Activated naive CD4-positive, alpha-beta T cell treated with anti-CD3 and anti-CD28 coated beads, Interleukin-2, amount 10 ng/mL, durations not matched to agents 7 days and 5 days (primary cell): ENCODE results near the gene GRK2.

ENCODE experiments used
- CTCF ChIA-PET: fragments of 350-600 bp; sonication (Branson Sonifier 250); formaldehyde crosslinking; loops from one replicate; lab custom pipeline; 2021; ENCODE audit warnings: antibody characterized with exemption; lab: Charles Lee
- DNase-seq: peaks from one replicate; pipeline ENCODE4 v3.0.0-alpha.2; 2020
- H3K27ac Mint-ChIP-seq: one replicate; pipeline ENCODE4 v1.8.0; 2021; ENCODE audit warnings: mild to moderate bottlenecking, moderate library complexity, mixed read lengths
- H3K27me3 Mint-ChIP-seq: one replicate; pipeline ENCODE4 v1.8.0; 2021; ENCODE audit warnings: mild to moderate bottlenecking, mixed read lengths
- H3K36me3 Mint-ChIP-seq: one replicate; pipeline ENCODE4 v1.8.0; 2021; ENCODE audit warnings: mixed read lengths
- H3K4me1 Mint-ChIP-seq: one replicate; pipeline ENCODE4 v1.8.0; 2021; ENCODE audit warnings: mixed read lengths
- H3K4me3 Mint-ChIP-seq: one replicate; pipeline ENCODE4 v1.8.0; 2021; ENCODE audit warnings: mild to moderate bottlenecking, moderate library complexity, mixed read lengths
- H3K9me3 Mint-ChIP-seq: one replicate; pipeline ENCODE4 v1.8.0; 2021; ENCODE audit warnings: mixed read lengths

GRK2 gene

DNA sequence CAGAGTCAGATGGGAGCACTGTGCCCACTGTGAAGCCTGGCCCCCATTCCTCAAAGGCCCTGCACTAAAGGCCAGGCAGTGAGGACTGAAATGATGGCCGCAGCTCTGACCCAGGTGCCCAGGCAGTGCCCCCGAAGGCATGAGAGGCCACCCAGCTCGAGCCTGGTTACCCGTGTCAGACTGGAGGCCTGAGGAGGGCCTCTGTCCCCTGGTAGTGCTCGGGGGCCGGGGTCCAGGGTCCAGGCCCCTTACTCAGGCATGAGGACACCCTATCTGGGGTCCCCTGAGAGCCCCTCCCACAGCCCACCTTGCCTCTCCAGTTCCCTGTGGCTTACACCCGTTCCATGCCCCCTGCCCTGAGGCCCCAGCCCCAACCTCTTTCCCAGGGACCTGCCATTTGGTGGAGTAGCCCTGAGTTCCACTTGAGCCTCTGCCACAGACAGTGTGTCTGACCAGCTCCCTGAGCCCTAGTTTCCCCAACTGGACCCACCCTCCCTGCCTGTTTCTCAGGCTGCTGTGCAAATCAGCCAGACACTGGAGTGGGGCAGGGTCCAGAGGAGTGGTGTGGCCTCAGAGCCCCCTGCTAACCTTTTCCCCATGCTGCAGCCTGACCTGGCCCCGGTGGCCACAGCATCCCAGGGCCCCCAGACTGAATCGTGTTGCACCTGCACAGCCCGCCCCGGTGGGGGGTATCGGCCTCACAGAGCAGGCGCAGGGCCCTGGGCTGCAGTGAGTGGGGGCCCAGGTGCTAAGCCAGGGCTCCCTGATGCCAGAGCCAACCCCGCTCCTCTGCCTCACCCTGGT is 12.1 kb downstream of the GRK2 start:
- H3K9me3 Mint-ChIP-seq: no peaks in the 10 kb centered on the region
- peak; percentile 22 for DNase-seq
- H3K36me3 Mint-ChIP-seq: peaks cover 57% of the 10 kb centered on the region
- H3K4me3 Mint-ChIP-seq: peak overlapping the region; percentile 74
- peaks cover 78% of the 10 kb centered on the region for H3K4me1 Mint-ChIP-seq
- CTCF ChIA-PET: interaction anchor here (0.9 to 2.5 kb wide), 9 partner anchors 9 to 73 kb away, joined by 3 to 17 read pairs (median 4); partner anchors contain the start of gene GRK2
- no peaks in the 10 kb centered on the region for H3K27me3 Mint-ChIP-seq
- peak overlapping the region; percentile 94 for H3K27ac Mint-ChIP-seq

DNA sequence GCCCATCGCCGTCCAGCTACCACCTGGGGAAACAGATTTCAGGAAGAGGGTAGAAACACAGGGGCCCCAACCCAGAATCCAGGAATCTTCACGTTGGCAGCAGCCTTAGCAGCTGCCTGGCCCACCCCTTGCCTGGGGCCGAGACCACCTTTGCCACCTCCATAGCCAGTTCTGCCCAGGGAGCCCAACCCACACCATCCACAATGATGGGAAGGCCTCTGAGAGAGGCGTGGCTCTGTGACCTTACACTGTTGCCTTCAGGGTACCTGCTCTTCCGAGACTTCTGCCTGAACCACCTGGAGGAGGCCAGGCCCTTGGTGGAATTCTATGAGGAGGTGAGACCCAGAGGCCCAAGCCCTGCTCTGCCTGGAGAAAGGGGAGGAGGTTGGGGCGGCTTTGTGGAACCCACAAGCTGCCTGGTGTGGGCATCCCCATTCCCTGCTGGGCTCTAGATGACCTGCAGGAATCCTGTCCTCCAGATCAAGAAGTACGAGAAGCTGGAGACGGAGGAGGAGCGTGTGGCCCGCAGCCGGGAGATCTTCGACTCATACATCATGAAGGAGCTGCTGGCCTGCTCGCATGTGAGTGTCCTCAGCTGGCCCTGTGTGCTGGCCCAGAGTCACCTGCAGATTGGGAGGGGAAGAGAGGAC is 12.8 kb downstream of the GRK2 start:
- Mint-ChIP-seq H3K27ac (peak overlapping the region; percentile 94), H3K36me3 (peaks cover 60% of the 10 kb centered on the region)
- CTCF ChIA-PET: interaction anchor here (2.5 kb wide), 1 partner anchor 10 kb away, joined by 8 read pairs; no protein-coding TSS in a partner anchor

DNA sequence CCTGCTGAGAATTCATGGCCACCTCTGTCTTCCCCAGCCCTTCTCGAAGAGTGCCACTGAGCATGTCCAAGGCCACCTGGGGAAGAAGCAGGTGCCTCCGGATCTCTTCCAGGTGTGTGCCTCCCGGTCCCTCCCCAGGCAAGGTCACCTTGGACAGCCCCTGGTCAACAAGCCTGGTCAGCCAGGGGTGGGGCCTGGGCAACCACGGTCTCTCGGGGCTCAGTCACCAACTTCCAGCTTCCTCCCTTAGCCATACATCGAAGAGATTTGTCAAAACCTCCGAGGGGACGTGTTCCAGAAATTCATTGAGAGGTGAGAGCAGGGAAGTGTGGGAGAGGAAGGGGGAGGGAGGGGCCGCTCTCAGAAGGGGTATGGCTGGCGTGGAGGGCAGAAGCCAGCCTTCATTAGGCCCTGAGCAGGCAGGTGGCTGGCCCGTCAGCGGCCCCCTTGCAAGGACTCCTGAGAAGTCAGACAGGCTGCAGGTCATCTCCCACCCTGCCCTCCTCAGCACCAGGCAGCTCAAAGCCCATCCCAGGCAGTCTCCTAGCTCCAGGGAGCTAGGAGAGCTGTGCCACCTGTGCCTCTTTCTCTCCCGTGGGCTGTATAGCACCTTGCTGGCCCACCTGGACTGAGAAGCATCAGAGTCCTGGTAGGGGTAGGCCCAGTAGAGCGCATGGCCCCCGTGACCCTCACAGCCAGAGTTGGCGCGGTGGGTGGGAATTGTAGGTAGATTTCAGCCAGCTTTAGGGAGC is 13.5 kb downstream of the GRK2 start:
- DNase-seq: peak; percentile 17
- no peaks in the 10 kb centered on the region for H3K27me3 Mint-ChIP-seq
- peak overlapping the region; percentile 74 for H3K4me3 Mint-ChIP-seq
- CTCF ChIA-PET: interaction anchor here (2.5 kb wide), 1 partner anchor 10 kb away, joined by 8 read pairs; no protein-coding TSS in a partner anchor
- no peaks in the 10 kb centered on the region for H3K9me3 Mint-ChIP-seq
- H3K27ac Mint-ChIP-seq: peak overlapping the region; percentile 94
- peaks cover 73% of the 10 kb centered on the region for H3K4me1 Mint-ChIP-seq
- peaks cover 61% of the 10 kb centered on the region for H3K36me3 Mint-ChIP-seq

More for the DNA sequence above, 12.8 kb downstream of the GRK2 start:
- DNase-seq: peak; percentile 19
- Mint-ChIP-seq H3K9me3 (no peaks in the 10 kb centered on the region), H3K4me3 (peak overlapping the region; percentile 74), H3K4me1 (peaks cover 75% of the 10 kb centered on the region), H3K27me3 (no peaks in the 10 kb centered on the region)

DNA sequence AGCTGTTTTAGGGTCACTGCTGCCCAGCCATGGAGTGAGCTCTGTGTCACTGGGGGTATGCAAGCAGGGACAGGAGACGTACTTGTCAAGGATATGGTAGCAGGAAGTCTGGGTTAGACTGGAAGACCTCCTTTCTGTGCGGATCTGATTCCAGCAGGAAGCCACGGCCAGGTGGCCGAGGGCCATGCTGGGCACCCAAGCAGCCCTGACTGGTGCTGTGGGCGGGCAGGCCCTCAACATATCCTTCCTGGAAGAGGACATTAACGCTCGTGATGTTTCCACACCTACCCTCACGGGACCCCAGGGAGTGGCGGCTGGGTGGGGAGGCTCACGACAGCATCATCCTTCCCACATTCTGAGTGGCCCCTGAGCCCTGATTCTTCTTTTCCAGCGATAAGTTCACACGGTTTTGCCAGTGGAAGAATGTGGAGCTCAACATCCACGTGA is 14.1 kb downstream of the GRK2 start:
- peaks cover 62% of the 10 kb centered on the region for H3K36me3 Mint-ChIP-seq

DNA sequence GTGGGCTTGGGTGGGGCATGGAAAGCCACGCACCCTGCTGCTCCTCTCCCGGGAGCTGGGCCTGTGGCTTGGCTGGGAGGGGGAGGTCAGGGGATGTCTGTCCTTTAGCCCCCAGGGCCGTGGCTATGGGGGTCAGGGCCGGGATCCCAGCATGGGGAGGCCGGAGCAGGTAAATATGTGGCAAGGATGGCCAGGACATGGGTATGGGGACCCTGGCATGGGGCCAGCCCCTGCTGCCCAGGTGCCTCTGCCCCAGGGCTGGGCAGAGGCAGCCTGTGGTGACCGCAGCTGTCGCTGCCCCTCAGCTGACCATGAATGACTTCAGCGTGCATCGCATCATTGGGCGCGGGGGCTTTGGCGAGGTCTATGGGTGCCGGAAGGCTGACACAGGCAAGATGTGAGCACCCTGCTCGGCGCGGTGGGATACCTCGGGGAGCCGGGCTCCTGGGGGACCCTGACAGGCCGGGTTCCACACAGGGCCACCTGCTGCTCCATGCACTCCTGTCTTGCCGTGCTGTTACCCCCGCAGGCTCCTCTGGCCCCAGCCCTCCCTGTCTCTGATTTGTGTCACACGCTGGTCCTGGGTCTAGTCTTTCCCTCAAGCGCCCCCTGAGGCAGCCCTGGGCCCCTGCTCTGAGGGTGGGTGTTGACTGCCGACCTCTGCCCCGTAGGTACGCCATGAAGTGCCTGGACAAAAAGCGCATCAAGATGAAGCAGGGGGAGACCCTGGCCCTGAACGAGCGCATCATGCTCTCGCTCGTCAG is 14.7 kb downstream of the GRK2 start:
- H3K36me3 Mint-ChIP-seq: peaks cover 58% of the 10 kb centered on the region
- CTCF ChIA-PET: interaction anchor here (2.5 kb wide), 1 partner anchor 11 kb away, joined by 8 read pairs; no protein-coding TSS in a partner anchor

More for the DNA sequence above, 14.1 kb downstream of the GRK2 start:
- H3K9me3 Mint-ChIP-seq: no peaks in the 10 kb centered on the region
- no peaks in the 10 kb centered on the region for H3K27me3 Mint-ChIP-seq
- CTCF ChIA-PET: interaction anchor here (2.5 kb wide), 1 partner anchor 11 kb away, joined by 8 read pairs; no protein-coding TSS in a partner anchor
- no peak overlapping the region for H3K4me3 Mint-ChIP-seq
- peak overlapping the region; percentile 94 for H3K27ac Mint-ChIP-seq
- peaks cover 71% of the 10 kb centered on the region for H3K4me1 Mint-ChIP-seq
- peak; percentile 18 for DNase-seq

DNA sequence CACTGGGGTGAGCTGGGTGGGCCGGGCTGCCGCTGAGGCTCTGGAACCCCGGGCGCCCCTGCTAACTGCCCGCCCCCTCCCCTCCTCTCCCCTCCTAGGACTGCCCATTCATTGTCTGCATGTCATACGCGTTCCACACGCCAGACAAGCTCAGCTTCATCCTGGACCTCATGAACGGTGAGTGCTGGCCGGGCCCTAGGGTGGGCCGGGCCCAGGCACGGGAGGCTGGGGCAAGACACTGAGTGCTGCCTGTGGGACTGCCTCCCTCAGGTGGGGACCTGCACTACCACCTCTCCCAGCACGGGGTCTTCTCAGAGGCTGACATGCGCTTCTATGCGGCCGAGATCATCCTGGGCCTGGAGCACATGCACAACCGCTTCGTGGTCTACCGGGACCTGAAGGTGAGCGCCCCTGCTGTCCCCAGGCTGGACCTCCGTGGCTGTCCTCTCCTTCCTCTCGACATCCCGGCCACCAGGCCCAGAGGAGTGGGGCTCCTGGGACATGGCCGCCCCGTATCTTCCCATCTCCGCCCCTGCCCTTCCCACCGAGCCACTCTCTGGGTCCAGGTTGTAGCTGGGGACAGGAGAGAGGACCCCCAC is 15.4 kb downstream of the GRK2 start:
- CTCF ChIA-PET: no interaction called here
- Mint-ChIP-seq H3K27ac (peak overlapping the region; percentile 52), H3K36me3 (peaks cover 56% of the 10 kb centered on the region), H3K27me3 (no peaks in the 10 kb centered on the region), H3K4me3 (no peak overlapping the region), H3K4me1 (peaks cover 71% of the 10 kb centered on the region), H3K9me3 (no peaks in the 10 kb centered on the region)
- peak; percentile 18 for DNase-seq

More for the DNA sequence above, 14.7 kb downstream of the GRK2 start:
- H3K4me1 Mint-ChIP-seq: peaks cover 71% of the 10 kb centered on the region
- peak overlapping the region; percentile 94 for H3K27ac Mint-ChIP-seq
- H3K27me3 Mint-ChIP-seq: no peaks in the 10 kb centered on the region
- peak; percentile 15 for DNase-seq
- H3K4me3 Mint-ChIP-seq: no peak overlapping the region
- H3K9me3 Mint-ChIP-seq: no peaks in the 10 kb centered on the region

DNA sequence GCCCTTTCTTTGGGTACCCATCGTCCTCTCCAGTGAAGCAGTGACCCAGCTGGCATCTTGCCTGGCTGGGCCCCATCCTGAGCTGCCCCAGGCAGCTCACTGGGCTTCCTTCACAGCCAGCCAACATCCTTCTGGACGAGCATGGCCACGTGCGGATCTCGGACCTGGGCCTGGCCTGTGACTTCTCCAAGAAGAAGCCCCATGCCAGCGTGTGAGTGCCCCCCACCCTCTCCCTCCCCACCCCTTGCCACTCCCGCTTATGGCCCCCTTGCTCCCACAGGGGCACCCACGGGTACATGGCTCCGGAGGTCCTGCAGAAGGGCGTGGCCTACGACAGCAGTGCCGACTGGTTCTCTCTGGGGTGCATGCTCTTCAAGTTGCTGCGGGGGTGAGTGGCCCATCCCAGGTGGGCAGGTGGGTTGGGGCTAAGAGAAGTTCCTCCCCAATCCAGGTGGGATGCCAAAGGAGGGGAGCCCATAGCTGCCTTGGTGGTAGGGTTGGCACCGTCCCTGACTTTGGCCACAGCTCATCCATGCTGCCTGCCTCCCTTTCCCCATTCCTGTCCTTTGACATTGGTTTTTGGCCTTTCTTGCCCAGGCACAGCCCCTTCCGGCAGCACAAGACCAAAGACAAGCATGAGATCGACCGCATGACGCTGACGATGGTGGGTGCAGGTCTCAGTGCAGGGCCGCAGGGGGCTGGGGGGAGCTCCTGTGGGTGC is 16.0 kb downstream of the GRK2 start:
- H3K4me1 Mint-ChIP-seq: peaks cover 71% of the 10 kb centered on the region
- H3K27ac Mint-ChIP-seq: peak overlapping the region; percentile 72
- CTCF ChIA-PET: no interaction called here

DNA sequence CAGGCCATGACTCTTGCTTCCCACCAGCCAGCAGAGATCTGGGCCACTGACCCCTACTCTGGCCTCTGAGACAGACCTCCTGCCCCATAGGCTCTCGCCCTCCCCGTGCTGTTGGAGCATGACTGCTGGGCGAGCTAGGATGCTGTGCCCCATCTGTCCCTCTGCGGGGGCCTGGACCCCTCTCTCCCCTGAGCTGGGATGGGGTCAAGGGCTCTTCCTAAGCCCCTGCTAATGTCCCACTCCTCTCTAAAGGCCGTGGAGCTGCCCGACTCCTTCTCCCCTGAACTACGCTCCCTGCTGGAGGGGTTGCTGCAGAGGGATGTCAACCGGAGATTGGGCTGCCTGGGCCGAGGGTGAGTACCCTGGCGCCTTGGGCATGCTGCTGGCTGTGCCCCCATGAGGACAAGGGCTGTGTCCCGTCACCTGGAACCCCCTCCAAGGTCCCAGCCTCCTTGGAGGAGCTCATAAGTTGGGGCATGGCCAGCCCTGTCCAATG is 16.7 kb downstream of the GRK2 start:
- DNase-seq: peak; percentile 13
- H3K36me3 Mint-ChIP-seq: peaks cover 62% of the 10 kb centered on the region

More for the DNA sequence above, 16.0 kb downstream of the GRK2 start:
- no peaks in the 10 kb centered on the region for H3K9me3 Mint-ChIP-seq
- H3K27me3 Mint-ChIP-seq: peaks cover under 1% of the 10 kb centered on the region
- no peak overlapping the region for H3K4me3 Mint-ChIP-seq
- peaks cover 62% of the 10 kb centered on the region for H3K36me3 Mint-ChIP-seq
- peak; percentile 12 for DNase-seq

DNA sequence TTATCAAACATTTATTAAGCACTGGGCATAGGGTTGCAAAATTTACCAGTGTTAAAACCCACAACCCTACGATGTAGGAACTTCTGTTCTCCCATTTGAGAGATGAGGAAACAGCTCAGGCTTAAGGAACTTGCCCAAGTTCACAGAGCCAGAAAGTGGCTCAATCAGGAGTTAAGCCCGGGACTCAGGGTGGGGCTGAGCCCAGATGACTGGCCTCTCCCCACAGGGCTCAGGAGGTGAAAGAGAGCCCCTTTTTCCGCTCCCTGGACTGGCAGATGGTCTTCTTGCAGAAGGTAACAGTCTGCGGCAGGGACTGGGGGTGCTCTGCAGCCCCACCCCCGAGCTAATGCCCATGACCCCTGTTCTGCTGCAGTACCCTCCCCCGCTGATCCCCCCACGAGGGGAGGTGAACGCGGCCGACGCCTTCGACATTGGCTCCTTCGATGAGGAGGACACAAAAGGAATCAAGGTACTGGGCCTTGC is 17.2 kb downstream of the GRK2 start:
- Mint-ChIP-seq H3K4me3 (no peak overlapping the region), H3K36me3 (peaks cover 59% of the 10 kb centered on the region), H3K9me3 (no peaks in the 10 kb centered on the region), H3K4me1 (peaks cover 70% of the 10 kb centered on the region), H3K27ac (peak overlapping the region; percentile 80), H3K27me3 (peaks cover 7% of the 10 kb centered on the region)
- CTCF ChIA-PET: no interaction called here
- peak; percentile 17 for DNase-seq

More for the DNA sequence above, 16.7 kb downstream of the GRK2 start:
- H3K27me3 Mint-ChIP-seq: peaks cover 6% of the 10 kb centered on the region
- H3K4me1 Mint-ChIP-seq: peaks cover 71% of the 10 kb centered on the region
- no peaks in the 10 kb centered on the region for H3K9me3 Mint-ChIP-seq
- CTCF ChIA-PET: no interaction called here
- peak overlapping the region; percentile 80 for H3K27ac Mint-ChIP-seq
- H3K4me3 Mint-ChIP-seq: no peak overlapping the region

DNA sequence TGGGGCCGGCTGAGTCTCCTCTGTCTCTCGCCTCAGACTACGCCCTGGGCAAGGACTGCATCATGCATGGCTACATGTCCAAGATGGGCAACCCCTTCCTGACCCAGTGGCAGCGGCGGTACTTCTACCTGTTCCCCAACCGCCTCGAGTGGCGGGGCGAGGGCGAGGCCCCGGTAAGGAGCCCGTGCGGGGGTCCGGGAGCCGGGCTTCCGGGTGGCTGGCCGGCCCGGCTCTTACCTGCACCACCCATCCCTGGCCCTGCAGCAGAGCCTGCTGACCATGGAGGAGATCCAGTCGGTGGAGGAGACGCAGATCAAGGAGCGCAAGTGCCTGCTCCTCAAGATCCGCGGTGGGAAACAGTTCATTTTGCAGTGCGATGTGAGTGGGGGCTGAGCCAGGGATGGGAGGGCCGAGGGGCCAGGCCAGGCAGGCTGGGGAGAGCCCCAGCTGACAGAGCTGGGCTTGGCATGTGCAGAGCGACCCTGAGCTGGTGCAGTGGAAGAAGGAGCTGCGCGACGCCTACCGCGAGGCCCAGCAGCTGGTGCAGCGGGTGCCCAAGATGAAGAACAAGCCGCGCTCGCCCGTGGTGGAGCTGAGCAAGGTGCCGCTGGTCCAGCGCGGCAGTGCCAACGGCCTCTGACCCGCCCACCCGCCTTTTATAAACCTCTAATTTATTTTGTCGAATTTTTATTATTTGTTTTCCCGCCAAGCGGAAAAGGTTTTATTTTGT is 18.7 kb downstream of the GRK2 start:
- Mint-ChIP-seq H3K36me3 (peaks cover 52% of the 10 kb centered on the region), H3K9me3 (no peaks in the 10 kb centered on the region), H3K27ac (peak overlapping the region; percentile 80), H3K4me3 (peak overlapping the region; percentile 12), H3K27me3 (peaks cover 12% of the 10 kb centered on the region), H3K4me1 (peaks cover 57% of the 10 kb centered on the region)
- CTCF ChIA-PET: interaction anchor here (1.2 kb wide), 1 partner anchor 9 kb away, joined by 3 read pairs; no protein-coding TSS in a partner anchor
- peak; percentile 21 for DNase-seq

DNA sequence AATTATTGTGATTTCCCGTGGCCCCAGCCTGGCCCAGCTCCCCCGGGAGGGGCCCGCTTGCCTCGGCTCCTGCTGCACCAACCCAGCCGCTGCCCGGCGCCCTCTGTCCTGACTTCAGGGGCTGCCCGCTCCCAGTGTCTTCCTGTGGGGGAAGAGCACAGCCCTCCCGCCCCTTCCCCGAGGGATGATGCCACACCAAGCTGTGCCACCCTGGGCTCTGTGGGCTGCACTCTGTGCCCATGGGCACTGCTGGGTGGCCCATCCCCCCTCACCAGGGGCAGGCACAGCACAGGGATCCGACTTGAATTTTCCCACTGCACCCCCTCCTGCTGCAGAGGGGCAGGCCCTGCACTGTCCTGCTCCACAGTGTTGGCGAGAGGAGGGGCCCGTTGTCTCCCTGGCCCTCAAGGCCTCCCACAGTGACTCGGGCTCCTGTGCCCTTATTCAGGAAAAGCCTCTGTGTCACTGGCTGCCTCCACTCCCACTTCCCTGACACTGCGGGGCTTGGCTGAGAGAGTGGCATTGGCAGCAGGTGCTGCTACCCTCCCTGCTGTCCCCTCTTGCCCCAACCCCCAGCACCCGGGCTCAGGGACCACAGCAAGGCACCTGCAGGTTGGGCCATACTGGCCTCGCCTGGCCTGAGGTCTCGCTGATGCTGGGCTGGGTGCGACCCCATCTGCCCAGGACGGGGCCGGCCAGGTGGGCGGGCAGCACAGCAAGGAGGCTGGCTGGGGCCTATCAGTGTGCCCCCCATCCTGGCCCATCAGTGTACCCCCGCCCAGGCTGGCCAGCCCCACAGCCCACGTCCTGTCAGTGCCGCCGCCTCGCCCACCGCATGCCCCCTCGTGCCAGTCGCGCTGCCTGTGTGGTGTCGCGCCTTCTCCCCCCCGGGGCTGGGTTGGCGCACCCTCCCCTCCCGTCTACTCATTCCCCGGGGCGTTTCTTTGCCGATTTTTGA is 19.5 kb downstream of the GRK2 start:
- Mint-ChIP-seq H3K9me3 (no peaks in the 10 kb centered on the region), H3K27ac (peak overlapping the region; percentile 99), H3K36me3 (peaks cover 53% of the 10 kb centered on the region), H3K4me1 (peaks cover 60% of the 10 kb centered on the region), H3K4me3 (peak overlapping the region; percentile 77), H3K27me3 (peaks cover 12% of the 10 kb centered on the region)
- DNase-seq: no peak
- CTCF ChIA-PET: interaction anchor here (1.2 to 3.0 kb wide), 5 partner anchors 10 to 24 kb away, joined by 3 to 22 read pairs (median 9); partner anchors contain the start of gene GRK2
